ENCODE data around the gene OR6C4.

- TF ChIP-seq TCF12 (IDR thresholded peaks at IDR 0.05; ENCODE audit: low read depth) = no peak
- no peak for TF ChIP-seq FOXM1 (IDR thresholded peaks at IDR 0.05; ENCODE audit: borderline replicate concordance, low read depth)
- TF ChIP-seq YY1 (IDR thresholded peaks at IDR 0.05; ENCODE audit: low read depth) = no peak
- TF ChIP-seq NFIC (IDR thresholded peaks at IDR 0.05) = no peak
- no peak for TF ChIP-seq RAD21 (IDR thresholded peaks at IDR 0.05; ENCODE audit: low read depth)
- TF ChIP-seq, protein P1, sequence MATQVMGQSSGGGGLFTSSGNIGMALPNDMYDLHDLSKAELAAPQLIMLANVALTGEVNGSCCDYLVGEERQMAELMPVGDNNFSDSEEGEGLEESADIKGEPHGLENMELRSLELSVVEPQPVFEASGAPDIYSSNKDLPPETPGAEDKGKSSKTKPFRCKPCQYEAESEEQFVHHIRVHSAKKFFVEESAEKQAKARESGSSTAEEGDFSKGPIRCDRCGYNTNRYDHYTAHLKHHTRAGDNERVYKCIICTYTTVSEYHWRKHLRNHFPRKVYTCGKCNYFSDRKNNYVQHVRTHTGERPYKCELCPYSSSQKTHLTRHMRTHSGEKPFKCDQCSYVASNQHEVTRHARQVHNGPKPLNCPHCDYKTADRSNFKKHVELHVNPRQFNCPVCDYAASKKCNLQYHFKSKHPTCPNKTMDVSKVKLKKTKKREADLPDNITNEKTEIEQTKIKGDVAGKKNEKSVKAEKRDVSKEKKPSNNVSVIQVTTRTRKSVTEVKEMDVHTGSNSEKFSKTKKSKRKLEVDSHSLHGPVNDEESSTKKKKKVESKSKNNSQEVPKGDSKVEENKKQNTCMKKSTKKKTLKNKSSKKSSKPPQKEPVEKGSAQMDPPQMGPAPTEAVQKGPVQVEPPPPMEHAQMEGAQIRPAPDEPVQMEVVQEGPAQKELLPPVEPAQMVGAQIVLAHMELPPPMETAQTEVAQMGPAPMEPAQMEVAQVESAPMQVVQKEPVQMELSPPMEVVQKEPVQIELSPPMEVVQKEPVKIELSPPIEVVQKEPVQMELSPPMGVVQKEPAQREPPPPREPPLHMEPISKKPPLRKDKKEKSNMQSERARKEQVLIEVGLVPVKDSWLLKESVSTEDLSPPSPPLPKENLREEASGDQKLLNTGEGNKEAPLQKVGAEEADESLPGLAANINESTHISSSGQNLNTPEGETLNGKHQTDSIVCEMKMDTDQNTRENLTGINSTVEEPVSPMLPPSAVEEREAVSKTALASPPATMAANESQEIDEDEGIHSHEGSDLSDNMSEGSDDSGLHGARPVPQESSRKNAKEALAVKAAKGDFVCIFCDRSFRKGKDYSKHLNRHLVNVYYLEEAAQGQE (IDR thresholded peaks at IDR 0.05; ENCODE audit: low read depth) = no peak
- no peak for TF ChIP-seq TAF1 (IDR thresholded peaks at IDR 0.05; ENCODE audit: low read depth)
- TF ChIP-seq CREB1 (IDR thresholded peaks at IDR 0.05; ENCODE audit: low read depth) = no peak
- TF ChIP-seq EP300 (IDR thresholded peaks at IDR 0.05; ENCODE audit: borderline replicate concordance) = no peak
- TF ChIP-seq EGR1 (IDR thresholded peaks at IDR 0.05) = no peak
Observed at GRCh38 chr12:55516391-55516790, 33.0 kb upstream of the OR6C4 start.

All from Ishikawa (cell line).